GM18517 (cell line): ENCODE measurements around the gene STH.

Source experiments
- ATAC-seq: cut with Tn5 transposase; IDR thresholded peaks from one replicate; pipeline ENCODE4 v1.9.1; 2021; ENCODE audit warnings: mild to moderate bottlenecking, moderate library complexity; ENCODE audit not compliant: unreplicated experiment

Gene STH

GRCh38 chr17:46025060-46025459 is 26.0 kb downstream of the STH start:
- ATAC-seq, result no peak

- ATAC-seq, result no peak
These were observed 26.6 kb downstream of the STH start for GRCh38 chr17:46025510-46026165.

- no peak for ATAC-seq
These were observed 27.4 kb downstream of the STH start for GRCh38 chr17:46026166-46027047.

- ATAC-seq, result no peak
These were observed 28.3 kb downstream of the STH start for GRCh38 chr17:46027048-46027975.

GRCh38 chr17:46027976-46028325 is 28.9 kb downstream of the STH start:
- no peak for ATAC-seq

- no peak for ATAC-seq
These were observed 29.3 kb downstream of the STH start for GRCh38 chr17:46028374-46028773.

GRCh38 chr17:46028981-46029565 is 30.0 kb downstream of the STH start:
- ATAC-seq, result no peak

- ATAC-seq, result no peak
These were observed 30.6 kb downstream of the STH start for GRCh38 chr17:46029627-46030026.

- no peak for ATAC-seq
These were observed 31.7 kb downstream of the STH start for GRCh38 chr17:46030752-46031151.

GRCh38 chr17:46031440-46031839 is 32.4 kb downstream of the STH start:
- no peak for ATAC-seq

- ATAC-seq, result no peak
These were observed 32.9 kb downstream of the STH start for GRCh38 chr17:46031920-46032319.

GRCh38 chr17:46032909-46033308 is 33.9 kb downstream of the STH start:
- ATAC-seq, result no peak

- ATAC-seq, result no peak
These were observed 34.3 kb downstream of the STH start for GRCh38 chr17:46033392-46033791.

- no peak for ATAC-seq
These were observed 36.2 kb downstream of the STH start for GRCh38 chr17:46035112-46035818.

- no peak for ATAC-seq
These were observed 37.4 kb downstream of the STH start for GRCh38 chr17:46036491-46036890.

GRCh38 chr17:46037722-46038255 is 38.7 kb downstream of the STH start:
- ATAC-seq, result no peak

GRCh38 chr17:46038414-46038813 is 39.4 kb downstream of the STH start:
- ATAC-seq, result no peak

GRCh38 chr17:46038937-46039336 is 39.9 kb downstream of the STH start:
- no peak for ATAC-seq

GRCh38 chr17:46039592-46040186 is 40.6 kb downstream of the STH start:
- no peak for ATAC-seq

GRCh38 chr17:46042246-46042645 is 43.2 kb downstream of the STH start:
- no peak for ATAC-seq
